Middle frontal gyrus (tissue), 1 donor: ENCODE data around the gene BBS10.
"Not testable (repeated sequence)": the region's sequence is repeated elsewhere in the genome, so short reads cannot be mapped to it uniquely, and the experiment has no call there.

ENCODE experiments used
- DNase-seq: peaks from one replicate; pipeline ENCODE4 v3.0.0-alpha.2; 2015; ENCODE audit warnings: low spot score; ENCODE audit errors: extremely low spot score

BBS10 gene

GRCh38 chr12:76332606-76333005 lies 15.6 kb downstream of the BBS10 start:
- DNase-seq = no peak

DNA sequence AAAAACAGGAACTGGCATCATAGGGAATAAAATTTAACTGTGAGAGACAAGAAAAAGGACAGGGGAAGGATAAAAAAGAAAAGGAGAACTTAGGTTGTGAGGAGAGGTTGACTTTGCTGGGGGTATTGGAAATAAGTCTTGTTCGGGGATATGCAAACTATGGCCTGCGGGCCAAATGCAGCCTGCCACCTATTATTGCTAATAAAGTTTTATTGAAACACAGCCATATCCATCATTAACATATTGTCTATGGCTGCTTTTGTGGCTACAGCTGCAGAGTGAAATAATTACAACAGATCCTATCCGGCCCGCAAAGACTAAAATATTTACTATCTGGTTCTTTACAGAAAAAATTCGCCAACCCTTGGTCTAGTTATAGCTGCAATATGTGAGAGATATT lies 18.6 kb downstream of the BBS10 start:
- no peak for DNase-seq

- no peak for DNase-seq
Observed at GRCh38 chr12:76329159-76329558, 19.1 kb downstream of the BBS10 start.

DNA sequence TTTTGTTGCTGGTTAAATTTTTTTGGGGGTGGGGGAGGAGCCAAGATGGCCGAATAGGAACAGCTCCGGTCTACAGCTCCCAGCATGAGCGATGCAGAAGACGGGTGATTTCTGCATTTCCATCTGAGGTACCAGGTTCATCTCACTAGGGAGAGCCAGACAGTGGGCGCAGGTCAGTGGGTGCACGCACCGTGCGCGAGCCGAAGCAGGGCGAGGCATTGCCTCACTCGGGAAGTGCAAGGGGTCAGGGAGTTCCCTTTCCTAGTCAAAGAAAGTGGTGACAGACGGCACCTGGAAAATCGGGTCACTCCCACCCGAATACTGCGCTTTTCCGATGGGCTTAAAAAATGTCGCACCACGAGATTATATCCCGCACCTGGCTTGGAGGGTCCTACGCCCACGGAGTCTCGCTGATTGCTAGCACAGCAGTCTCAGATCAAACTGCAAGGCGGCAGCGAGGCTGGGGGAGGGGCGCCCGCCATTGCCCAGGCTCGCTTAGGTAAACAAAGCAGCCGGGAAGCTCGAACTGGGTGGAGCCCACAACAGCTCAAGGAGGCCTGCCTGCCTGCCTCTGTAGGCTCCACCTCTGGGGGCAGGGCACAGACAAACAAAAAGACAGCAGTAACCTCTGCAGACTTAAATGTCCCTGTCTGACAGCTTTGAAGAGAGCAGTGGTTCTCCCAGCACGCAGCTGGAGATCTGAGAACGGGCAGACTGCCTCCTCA lies 28.5 kb downstream of the BBS10 start:
- not testable (repeated sequence) for DNase-seq

- no peak for DNase-seq
Observed at GRCh38 chr12:76318773-76319594, 29.2 kb downstream of the BBS10 start.

GRCh38 chr12:76317976-76318375 lies 30.2 kb downstream of the BBS10 start:
- no peak for DNase-seq

DNA sequence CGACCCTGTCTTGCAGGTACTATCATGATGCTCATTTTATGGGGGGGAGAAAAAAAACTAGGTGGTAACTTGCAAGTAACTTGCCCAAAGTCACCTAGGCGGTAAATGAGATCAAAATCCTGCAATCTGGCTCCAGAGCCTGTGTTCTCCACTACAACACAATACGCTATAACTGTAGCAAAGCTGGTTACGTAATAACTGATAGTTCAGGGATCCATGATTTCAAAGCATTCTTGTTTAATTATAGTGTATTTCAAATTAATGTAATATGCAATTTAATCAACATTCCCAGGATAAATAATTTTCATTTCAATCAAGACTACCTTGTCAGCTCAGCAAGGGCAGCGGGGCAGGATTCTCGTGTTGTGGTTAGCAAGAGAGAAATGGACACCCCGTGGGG lies 31.7 kb downstream of the BBS10 start:
- DNase-seq = no peak

DNA sequence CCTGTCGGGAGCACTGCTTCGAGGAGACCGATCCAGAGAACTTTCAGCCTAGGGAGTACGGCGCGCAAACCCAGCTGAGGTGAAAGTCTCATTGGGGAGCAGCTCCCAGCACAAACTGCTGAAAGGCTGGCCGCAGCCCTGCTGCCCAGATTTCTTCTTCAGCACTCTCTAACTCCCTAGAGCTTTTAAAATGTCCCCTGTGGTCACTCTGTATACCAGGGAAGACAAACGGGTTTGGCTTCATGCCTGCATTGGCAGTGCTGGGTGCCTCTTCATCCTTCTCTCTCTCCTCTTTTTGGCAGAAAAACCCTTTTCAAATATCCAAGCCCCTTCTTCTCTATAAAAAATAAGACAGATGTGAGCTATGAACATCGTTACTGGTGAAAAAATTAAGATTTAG lies 34.9 kb downstream of the BBS10 start:
- DNase-seq = no peak

- DNase-seq = peak; percentile 7
Observed at GRCh38 chr12:76312315-76312714, 35.9 kb downstream of the BBS10 start.

DNA sequence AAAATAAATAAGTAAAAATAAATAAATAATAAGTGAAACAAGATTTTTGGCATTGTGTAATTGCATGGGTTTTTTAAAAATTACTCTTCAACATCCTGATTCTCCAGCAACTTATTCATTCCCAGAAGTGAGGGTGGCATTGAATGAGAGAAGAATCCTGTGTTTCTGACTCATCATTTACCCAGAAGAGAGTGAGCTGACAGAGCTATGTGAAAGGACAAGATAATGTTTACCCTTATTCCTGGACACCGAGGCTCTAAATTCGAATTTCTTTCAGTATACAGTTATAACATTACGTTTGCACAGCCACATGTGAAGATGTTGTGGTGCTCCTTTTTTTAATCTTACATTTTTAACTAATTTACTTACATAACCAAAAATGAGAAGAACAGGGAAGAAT lies 36.4 kb downstream of the BBS10 start:
- no peak for DNase-seq

DNA sequence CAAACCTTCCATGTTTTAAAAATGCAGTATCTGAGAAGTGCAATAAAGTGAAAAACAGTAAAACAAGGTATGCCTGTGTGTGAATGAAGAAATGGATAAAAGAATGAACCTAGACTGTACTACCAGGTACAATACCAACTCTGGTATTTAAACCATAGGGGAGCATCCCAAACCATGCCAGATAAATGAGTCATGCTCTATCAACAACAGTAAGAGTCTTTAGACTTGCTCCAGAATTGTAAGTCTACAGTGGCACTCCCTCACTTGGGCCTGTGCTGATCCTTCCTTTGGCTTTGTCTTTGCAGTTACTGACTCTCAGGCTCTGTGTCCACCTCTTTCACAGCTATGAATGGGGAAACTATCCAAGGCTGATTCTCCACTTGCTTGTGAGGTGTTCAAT lies 38.1 kb downstream of the BBS10 start:
- DNase-seq = no peak

DNA sequence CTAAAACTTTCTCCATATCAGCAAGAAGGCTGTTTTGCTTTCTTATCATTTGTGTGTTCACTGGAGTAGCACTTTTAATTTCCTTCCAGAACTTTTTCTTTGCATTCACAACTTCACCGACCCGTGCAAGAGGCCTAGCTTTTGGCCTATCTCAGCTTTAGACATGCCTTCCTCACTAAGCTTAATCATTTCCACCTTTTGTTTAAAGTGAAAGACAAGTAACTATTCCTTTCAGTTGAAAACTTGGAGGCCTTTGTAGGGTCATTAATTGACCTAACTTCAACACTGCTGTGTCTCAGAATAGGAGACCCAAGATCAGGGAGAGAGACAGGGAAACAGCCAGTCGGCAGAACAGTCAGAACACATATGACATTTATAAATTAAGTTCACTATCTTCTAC lies 39.3 kb downstream of the BBS10 start:
- DNase-seq = no peak

GRCh38 chr12:76307083-76307482 lies 41.1 kb downstream of the BBS10 start:
- DNase-seq = no peak

GRCh38 chr12:76303989-76304460 lies 44.2 kb downstream of the BBS10 start:
- no peak for DNase-seq

DNA sequence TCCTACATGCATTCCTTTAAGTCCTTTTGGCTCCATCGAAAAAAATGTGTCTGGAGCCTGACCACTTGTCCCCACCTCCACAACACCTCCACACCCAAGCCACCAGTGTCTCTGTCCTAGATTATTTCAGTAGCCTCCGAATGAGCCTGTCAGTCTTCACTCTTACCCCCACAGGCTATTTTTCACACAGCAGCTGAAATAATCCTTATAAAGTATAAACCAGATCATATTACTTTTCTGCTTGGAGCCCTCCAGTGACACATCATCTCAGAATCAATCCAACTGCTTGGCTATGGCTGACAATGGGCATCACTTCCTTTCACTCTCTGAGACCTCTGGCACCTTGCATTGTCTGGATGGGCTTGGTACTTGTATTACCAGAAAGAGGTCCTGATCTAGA lies 44.9 kb downstream of the BBS10 start:
- no peak for DNase-seq

GRCh38 chr12:76300297-76300665 lies 47.9 kb downstream of the BBS10 start:
- DNase-seq = no peak

- no peak for DNase-seq
Observed at GRCh38 chr12:76299536-76300296, 48.5 kb downstream of the BBS10 start.
